Activated CD8-positive, alpha-beta T cell treated with anti-CD3 and anti-CD28 coated beads for 36 hours (primary cell): ENCODE measurements around the gene PSG6. TPM values are rescaled to one million over a fixed set of nuclear protein-coding genes. Genes with fewer than 3 reads are reported as not detected.
"Not testable (repeated sequence)": the region's sequence is repeated elsewhere in the genome, so short reads cannot be mapped to it uniquely, and the experiment has no call there.

Experiments
- ATAC-seq: fragments of 200-7000 bp; cut with Tn5 transposase; one replicate; pipeline ENCODE4 v1.10.0; 2021; ENCODE audit warnings: mild to moderate bottlenecking, moderate library complexity
- CTCF ChIA-PET: fragments of 350-600 bp; sonication (Branson Sonifier 250); formaldehyde crosslinking; loops from one replicate; lab custom pipeline; 2021; ENCODE audit warnings: antibody characterized with exemption; lab: Charles Lee
- POLR2A ChIA-PET: fragments of 350-600 bp; sonication (Branson Sonifier 250); formaldehyde crosslinking; loops from one replicate; lab custom pipeline; 2021; ENCODE audit warnings: antibody characterized with exemption; lab: Charles Lee
- DNase-seq: peaks from one replicate; pipeline ENCODE4 v3.0.0-alpha.2; 2020
- H3K27ac Mint-ChIP-seq: one replicate; pipeline ENCODE4 v1.8.0; 2021; ENCODE audit warnings: mild to moderate bottlenecking, mixed read lengths
- H3K27me3 Mint-ChIP-seq: one replicate; pipeline ENCODE4 v1.8.0; 2021; ENCODE audit warnings: mixed read lengths
- H3K36me3 Mint-ChIP-seq: one replicate; pipeline ENCODE4 v1.8.0; 2021; ENCODE audit warnings: low read depth, mixed read lengths
- H3K4me1 Mint-ChIP-seq: one replicate; pipeline ENCODE4 v1.8.0; 2021; ENCODE audit warnings: low read depth, mixed read lengths
- H3K4me3 Mint-ChIP-seq: one replicate; pipeline ENCODE4 v1.8.0; 2021; ENCODE audit warnings: mild to moderate bottlenecking, moderate library complexity, mixed read lengths
- H3K9me3 Mint-ChIP-seq: one replicate; pipeline ENCODE4 v1.8.0; 2021; ENCODE audit warnings: mixed read lengths
- intact Hi-C: fragments of 100-400 bp; cut with micrococcal nuclease; formaldehyde crosslinking; loops from one replicate; pipeline ENCODE4 v1.10.0; 2022
- total RNA-seq, 2 experiments: library from RNA; stranded (reverse); gene quantifications; one replicate each; pipeline ENCODE4 v1.2.3, GENCODE V29; 2021
- TF ChIP-seq, protein P1 (sequence below): fragments of 200-600 bp; IDR thresholded peaks from one replicate; pipeline ENCODE4 v1.8.0; 2022; ENCODE audit warnings: antibody characterized with exemption, mild to moderate bottlenecking

PSG6 gene
- total RNA-seq, 2 experiments from 2014 or later, result not detected

DNA sequence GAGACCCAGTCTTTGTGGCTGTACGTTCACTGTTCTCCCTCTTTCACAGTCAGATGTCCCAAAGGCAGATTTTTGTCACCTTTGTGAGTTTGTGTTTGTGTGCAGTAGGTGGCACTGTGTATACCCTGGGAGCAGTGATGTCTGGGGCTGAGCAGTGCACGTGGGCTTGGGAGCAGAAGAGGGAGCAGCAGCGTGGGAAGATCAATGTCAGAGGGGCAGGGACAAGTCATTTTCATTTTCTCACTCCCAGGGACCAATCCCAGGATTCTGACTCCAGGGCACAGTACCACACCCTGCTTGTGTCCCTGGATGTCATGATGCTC is 2.0 kb upstream of the PSG6 start:
- DNase-seq, result no peak
- H3K4me3 Mint-ChIP-seq, result no peak overlapping the region
- CTCF ChIA-PET, result no interaction called here

DNA sequence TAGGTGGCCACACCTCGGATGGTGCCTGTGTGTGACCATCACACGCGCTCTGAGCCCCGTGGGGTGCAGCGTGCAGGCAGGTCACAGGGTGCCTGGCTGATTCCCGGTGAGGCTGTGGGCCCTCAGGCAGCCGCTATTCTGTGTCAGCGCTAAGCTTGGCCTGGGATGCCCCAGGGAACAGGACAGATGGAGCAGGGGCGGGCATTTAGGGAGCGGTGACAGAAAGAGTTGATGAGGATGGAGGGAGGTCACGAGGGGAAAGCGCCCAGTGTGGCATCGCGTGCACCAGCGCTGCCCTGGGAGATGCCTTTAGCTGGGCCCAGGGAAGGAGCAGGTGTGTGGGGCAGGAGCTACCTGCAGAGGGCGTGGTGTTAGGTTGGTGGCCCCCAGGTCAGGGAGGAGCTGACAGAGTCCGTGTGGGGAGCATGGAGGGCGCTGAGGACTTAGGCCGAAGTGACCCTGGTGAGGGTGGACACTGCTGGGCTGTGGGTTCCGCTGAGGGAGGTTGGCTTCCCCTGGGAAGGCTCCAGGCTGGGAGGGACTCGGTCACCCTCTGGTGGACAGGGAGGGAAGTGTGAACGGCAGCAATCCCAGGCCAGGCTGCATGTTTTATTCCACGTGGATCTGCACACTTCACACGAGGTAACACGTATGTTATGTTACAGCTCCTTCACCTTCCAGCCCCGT is 1.5 kb upstream of the PSG6 start:
- DNase-seq, intact Hi-C loops, ATAC-seq, H3K4me3 Mint-ChIP-seq, H3K4me1 Mint-ChIP-seq, H3K27me3 Mint-ChIP-seq, H3K27ac Mint-ChIP-seq, POLR2A ChIA-PET, CTCF ChIA-PET, H3K36me3 Mint-ChIP-seq, H3K9me3 Mint-ChIP-seq: not testable (repeated sequence)

More for the DNA sequence above, 2.0 kb upstream of the PSG6 start:
- H3K27me3 Mint-ChIP-seq, result peaks cover 10% of the 10 kb centered on the region
- TF ChIP-seq, protein P1, sequence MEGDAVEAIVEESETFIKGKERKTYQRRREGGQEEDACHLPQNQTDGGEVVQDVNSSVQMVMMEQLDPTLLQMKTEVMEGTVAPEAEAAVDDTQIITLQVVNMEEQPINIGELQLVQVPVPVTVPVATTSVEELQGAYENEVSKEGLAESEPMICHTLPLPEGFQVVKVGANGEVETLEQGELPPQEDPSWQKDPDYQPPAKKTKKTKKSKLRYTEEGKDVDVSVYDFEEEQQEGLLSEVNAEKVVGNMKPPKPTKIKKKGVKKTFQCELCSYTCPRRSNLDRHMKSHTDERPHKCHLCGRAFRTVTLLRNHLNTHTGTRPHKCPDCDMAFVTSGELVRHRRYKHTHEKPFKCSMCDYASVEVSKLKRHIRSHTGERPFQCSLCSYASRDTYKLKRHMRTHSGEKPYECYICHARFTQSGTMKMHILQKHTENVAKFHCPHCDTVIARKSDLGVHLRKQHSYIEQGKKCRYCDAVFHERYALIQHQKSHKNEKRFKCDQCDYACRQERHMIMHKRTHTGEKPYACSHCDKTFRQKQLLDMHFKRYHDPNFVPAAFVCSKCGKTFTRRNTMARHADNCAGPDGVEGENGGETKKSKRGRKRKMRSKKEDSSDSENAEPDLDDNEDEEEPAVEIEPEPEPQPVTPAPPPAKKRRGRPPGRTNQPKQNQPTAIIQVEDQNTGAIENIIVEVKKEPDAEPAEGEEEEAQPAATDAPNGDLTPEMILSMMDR, result no peak
- H3K36me3 Mint-ChIP-seq, result no peaks in the 10 kb centered on the region
- no peaks in the 10 kb centered on the region for H3K9me3 Mint-ChIP-seq
- intact Hi-C loops, result no loop called here
- POLR2A ChIA-PET, result no interaction called here
- no peak for ATAC-seq
- no peak overlapping the region for H3K27ac Mint-ChIP-seq
- no peaks in the 10 kb centered on the region for H3K4me1 Mint-ChIP-seq

DNA sequence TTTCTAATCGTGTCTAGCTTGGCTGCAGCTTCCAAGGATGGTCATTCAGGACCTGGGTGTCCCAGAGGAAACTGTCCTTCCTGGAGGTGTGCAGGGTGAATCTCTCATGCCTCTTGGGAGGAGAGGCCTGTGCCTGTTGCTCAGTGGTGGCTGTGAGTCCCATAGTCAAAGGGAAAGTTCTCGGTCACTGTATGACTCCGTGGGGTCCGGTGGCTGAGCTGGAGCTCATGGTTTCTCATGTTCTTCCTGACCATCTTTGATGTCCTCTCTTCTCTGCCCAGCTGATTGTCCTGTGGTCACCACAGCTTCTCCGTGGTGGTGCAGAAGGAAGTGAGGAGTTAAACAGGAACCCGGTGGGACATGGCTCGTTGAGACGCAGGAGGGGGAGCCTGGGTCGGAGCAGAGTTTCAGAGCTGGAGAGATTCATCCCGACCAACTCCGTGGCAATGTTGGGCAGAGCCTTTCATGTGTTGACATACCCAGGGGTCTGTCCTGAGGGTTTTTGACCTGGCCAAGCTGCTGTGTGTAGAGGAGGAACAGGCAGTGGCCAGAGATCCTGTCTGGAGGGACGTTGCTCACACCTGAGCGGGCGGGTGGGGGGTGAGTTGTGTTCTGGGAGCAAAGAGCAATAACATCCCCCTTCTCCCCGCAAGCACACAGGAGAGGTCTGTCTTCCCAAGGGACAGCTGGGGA is 829 bp upstream of the PSG6 start:
- CTCF ChIA-PET, ATAC-seq, H3K27ac Mint-ChIP-seq, intact Hi-C loops, DNase-seq, H3K27me3 Mint-ChIP-seq, POLR2A ChIA-PET, H3K9me3 Mint-ChIP-seq, H3K4me1 Mint-ChIP-seq, H3K4me3 Mint-ChIP-seq, H3K36me3 Mint-ChIP-seq: not testable (repeated sequence)

DNA sequence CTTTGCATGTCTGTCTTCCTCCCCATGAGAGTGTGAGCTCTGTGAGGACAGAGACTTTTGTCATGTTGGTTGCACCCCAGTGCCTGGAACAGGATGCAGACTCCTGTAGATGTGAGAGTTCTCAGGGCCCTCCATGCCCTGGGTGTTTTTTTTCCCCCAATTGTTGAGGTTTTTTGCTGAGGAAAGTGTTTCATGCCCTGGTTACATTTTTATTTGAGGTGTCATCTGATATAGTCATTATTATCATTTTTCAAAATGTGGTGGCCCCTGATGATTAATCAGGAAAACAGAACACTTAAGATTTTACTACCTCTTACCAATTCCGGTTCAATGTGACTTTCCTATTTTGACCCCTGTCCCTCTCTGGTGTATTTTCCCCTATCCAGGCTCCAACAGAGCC is 763 bp downstream of the PSG6 start:
- POLR2A ChIA-PET, ATAC-seq, DNase-seq, H3K36me3 Mint-ChIP-seq, H3K27ac Mint-ChIP-seq, H3K4me3 Mint-ChIP-seq, H3K27me3 Mint-ChIP-seq, intact Hi-C loops, H3K4me1 Mint-ChIP-seq, H3K9me3 Mint-ChIP-seq, CTCF ChIA-PET: not testable (repeated sequence)

DNA sequence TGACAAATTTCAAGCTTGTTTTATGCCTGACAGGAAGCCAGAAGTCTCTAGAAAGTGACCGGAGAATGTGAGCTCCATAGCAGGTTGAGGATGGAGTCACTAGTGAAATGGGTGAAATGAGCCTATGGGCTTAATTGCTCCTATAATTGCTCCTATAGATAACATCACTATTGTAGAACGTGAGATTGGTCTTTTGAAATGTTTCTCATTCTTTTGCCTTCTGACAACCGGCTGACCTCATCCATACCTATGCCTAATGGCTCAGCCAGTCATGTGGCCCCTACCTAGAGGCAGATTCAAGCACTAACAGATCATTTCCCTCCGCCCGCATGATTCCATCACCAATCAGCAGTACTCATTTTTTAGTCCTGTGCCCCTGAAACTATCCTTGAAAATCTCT is 4.2 kb downstream of the PSG6 start:
- H3K9me3 Mint-ChIP-seq, H3K4me3 Mint-ChIP-seq, POLR2A ChIA-PET, DNase-seq, H3K27ac Mint-ChIP-seq, CTCF ChIA-PET, H3K27me3 Mint-ChIP-seq, H3K4me1 Mint-ChIP-seq, intact Hi-C loops, ATAC-seq, H3K36me3 Mint-ChIP-seq: not testable (repeated sequence)

DNA sequence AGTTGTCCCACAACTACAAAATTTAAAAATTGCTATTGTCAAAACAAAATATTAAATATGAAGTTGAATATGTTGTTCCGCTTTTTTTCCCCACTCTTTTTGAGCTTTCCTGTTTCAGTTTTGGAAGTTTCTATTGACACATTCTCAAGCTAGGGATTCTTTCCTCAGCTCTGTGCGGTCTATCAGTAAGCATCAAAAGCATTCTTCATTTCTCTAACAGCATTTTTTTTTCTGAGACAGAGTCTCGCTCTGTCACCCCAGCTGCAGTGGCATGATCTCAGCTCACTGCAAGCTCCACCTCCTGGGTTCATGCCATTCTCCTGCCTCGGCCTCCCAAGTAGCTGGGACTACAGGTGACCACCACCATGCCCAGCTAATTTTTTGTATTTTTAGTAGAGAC is 4.8 kb downstream of the PSG6 start:
- H3K36me3 Mint-ChIP-seq, DNase-seq, CTCF ChIA-PET, POLR2A ChIA-PET, intact Hi-C loops, H3K4me1 Mint-ChIP-seq, ATAC-seq, H3K4me3 Mint-ChIP-seq, H3K9me3 Mint-ChIP-seq, H3K27ac Mint-ChIP-seq, H3K27me3 Mint-ChIP-seq: not testable (repeated sequence)

DNA sequence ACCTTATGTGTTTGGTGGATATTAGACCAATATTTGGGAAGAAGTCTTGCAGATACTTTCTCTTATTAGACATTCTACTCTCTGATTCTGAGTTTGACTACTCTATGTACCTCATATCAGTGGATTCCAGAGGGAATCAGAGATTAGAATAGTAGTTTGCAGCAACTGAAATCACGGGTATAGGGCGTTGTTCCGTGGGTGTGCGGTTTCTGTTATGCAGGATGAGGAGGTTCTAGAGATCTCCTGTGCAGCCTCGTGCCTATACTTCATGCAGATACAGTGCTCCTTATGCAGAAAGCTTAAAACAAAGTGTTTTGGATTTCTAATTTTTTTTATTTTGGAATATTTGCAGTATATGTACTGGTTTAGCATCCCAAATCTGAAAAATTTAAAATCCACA is 6.0 kb downstream of the PSG6 start:
- DNase-seq, H3K27ac Mint-ChIP-seq, H3K4me1 Mint-ChIP-seq, ATAC-seq, POLR2A ChIA-PET, intact Hi-C loops, CTCF ChIA-PET, H3K27me3 Mint-ChIP-seq, H3K4me3 Mint-ChIP-seq, H3K9me3 Mint-ChIP-seq, H3K36me3 Mint-ChIP-seq: not testable (repeated sequence)

DNA sequence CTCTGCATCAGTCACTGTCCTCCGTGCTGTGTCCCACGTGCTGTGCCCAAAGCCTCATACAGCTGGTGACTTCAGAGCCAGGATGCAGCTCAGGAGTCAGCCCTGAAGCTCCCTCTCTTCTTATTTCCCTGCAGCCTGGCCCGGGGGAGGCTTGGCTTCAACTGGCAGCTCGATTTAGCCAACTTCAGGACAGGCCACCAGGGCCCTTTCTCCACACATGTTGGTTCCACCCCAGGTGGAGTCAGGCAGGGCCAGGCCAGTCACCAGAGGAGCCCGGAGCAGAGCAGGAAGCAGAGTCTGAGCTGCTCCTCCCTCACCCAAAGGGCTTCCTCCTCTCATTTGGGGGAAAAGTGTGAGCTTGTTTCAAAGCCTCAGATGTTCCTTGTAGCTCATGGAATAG is 11.5 kb downstream of the PSG6 start:
- H3K27me3 Mint-ChIP-seq, intact Hi-C loops, CTCF ChIA-PET, H3K27ac Mint-ChIP-seq, DNase-seq, H3K9me3 Mint-ChIP-seq, ATAC-seq, H3K4me1 Mint-ChIP-seq, H3K4me3 Mint-ChIP-seq, POLR2A ChIA-PET, H3K36me3 Mint-ChIP-seq: not testable (repeated sequence)

DNA sequence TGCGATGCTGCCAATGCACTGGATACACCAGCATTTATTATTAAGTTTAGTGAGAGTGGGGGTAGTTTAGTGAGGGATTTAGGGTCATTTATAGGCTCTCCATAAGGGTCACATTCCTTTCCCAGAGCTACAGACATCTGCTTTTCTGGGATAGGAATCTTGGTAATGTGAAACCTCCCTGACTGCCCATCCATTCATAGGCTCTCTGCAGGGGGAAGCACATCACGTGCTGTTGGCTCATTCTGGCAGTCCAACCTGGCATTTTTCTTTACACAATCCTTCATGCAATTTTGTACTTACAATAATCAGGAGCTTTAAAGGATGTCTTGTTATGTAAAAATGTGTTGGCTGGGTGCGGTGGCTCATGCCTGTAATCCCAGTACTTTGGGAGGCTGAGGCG is 17.1 kb downstream of the PSG6 start:
- DNase-seq, ATAC-seq, H3K4me1 Mint-ChIP-seq, H3K9me3 Mint-ChIP-seq, H3K27ac Mint-ChIP-seq, H3K36me3 Mint-ChIP-seq, H3K4me3 Mint-ChIP-seq, intact Hi-C loops: not testable (repeated sequence)
- peaks cover 17% of the 10 kb centered on the region for H3K27me3 Mint-ChIP-seq
- ChIA-PET CTCF (interaction anchor here (2.1 kb wide), 1 partner anchor 15 kb away, joined by 4 read pairs; no protein-coding TSS in a partner anchor), POLR2A (interaction anchor here (0.6 kb wide), 1 partner anchor 300 kb away, joined by 3 read pairs; no protein-coding TSS in a partner anchor)

DNA sequence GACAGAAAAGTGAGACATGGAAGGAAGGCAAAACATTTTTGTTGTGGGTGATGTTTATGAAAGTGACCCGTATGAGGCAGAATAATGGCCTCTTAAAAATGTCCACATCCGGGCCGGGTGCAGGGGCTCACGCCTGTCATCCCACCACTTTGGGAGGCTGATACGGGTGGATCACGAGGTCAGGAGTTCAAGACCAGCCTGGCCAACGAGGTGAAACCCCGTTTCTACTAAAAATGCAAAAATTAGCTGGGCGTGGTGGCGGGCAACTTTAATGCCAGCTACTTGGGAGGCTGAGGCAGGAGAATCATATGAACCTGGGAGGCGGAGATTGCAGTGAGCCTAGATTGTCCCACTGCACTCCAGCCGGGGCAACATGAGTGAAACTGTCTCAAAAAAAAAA is 18.0 kb downstream of the PSG6 start:
- H3K4me1 Mint-ChIP-seq, H3K9me3 Mint-ChIP-seq, POLR2A ChIA-PET, H3K27ac Mint-ChIP-seq, ATAC-seq, DNase-seq, intact Hi-C loops, H3K4me3 Mint-ChIP-seq, H3K36me3 Mint-ChIP-seq: not testable (repeated sequence)
- H3K27me3 Mint-ChIP-seq, result peaks cover 17% of the 10 kb centered on the region
- CTCF ChIA-PET, result interaction anchor here (2.1 kb wide), 1 partner anchor 14 kb away, joined by 4 read pairs; no protein-coding TSS in a partner anchor

DNA sequence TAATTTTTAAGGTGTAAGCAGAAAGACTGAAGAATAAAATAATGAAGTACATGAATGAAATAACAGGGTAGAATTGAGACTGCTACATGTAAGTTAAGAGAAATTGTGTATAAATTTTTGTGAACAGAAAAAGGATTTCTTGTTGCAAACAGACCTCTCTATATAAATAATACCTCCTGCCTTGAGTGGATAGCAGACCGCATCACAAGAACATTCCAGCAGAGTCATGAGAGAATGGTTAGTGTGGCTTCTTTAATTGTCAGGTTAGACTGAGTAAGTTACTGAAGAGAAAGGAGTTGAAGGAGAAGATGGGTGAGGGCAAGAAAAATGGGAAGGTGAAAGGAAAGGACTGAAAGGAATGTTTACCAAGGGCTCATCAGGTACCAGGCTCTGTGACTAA is 18.6 kb downstream of the PSG6 start:
- H3K36me3 Mint-ChIP-seq, H3K4me1 Mint-ChIP-seq, H3K9me3 Mint-ChIP-seq, ATAC-seq, H3K4me3 Mint-ChIP-seq, POLR2A ChIA-PET, CTCF ChIA-PET, intact Hi-C loops, H3K27ac Mint-ChIP-seq, DNase-seq: not testable (repeated sequence)
- peaks cover 17% of the 10 kb centered on the region for H3K27me3 Mint-ChIP-seq
